ENCODE measurements around the gene NRCAM.

Gene NRCAM

GRCh38 chr7:108232076-108232475 lies 224.2 kb downstream of the NRCAM start:
- Histone ChIP-seq H3K27me3 (no peaks in the 10 kb centered on the region), H4K20me1 (no peaks in the 10 kb centered on the region), H3K9me3 (no peaks in the 10 kb centered on the region), H3K9ac (no peak overlapping the region), H3K36me3 (no peaks in the 10 kb centered on the region), H3K4me1 (peaks cover 15% of the 10 kb centered on the region), H3K4me3 (no peak overlapping the region), H3K27ac (no peak overlapping the region), H3K4me2 (no peak overlapping the region)
- no peak for TF ChIP-seq Cebpa-rat (IDR thresholded peaks at IDR 0.05)

- Histone ChIP-seq H3K4me2 (no peak overlapping the region), H4K20me1 (no peaks in the 10 kb centered on the region), H3K4me1 (peaks cover 13% of the 10 kb centered on the region), H3K36me3 (no peaks in the 10 kb centered on the region), H3K9ac (no peak overlapping the region), H3K27me3 (no peaks in the 10 kb centered on the region), H3K9me3 (no peaks in the 10 kb centered on the region), H3K27ac (no peak overlapping the region), H3K4me3 (no peak overlapping the region)
- no peak for TF ChIP-seq Cebpa-rat (IDR thresholded peaks at IDR 0.05)
Observed at GRCh38 chr7:108231221-108231620, 225.0 kb downstream of the NRCAM start.

- Histone ChIP-seq H4K20me1 (no peaks in the 10 kb centered on the region), H3K36me3 (no peaks in the 10 kb centered on the region), H3K4me2 (no peak overlapping the region), H3K4me1 (no peaks in the 10 kb centered on the region), H3K27ac (no peak overlapping the region), H3K9me3 (no peaks in the 10 kb centered on the region), H3K9ac (no peak overlapping the region), H3K27me3 (no peaks in the 10 kb centered on the region), H3K4me3 (no peak overlapping the region)
- TF ChIP-seq Cebpa-rat (IDR thresholded peaks at IDR 0.05), result no peak
Observed at GRCh38 chr7:108227366-108227765, 228.9 kb downstream of the NRCAM start.

- H3K4me2 ChIP-seq, result no peak overlapping the region
- H3K9ac ChIP-seq, result no peak overlapping the region
- no peaks in the 10 kb centered on the region for H3K27me3 ChIP-seq
- H3K36me3 ChIP-seq, result no peaks in the 10 kb centered on the region
- H3K27ac ChIP-seq, result no peak overlapping the region
- no peaks in the 10 kb centered on the region for H3K4me1 ChIP-seq
- no peak for TF ChIP-seq Cebpa-rat (IDR thresholded peaks at IDR 0.05)
- H3K4me3 ChIP-seq, result no peak overlapping the region
- H3K9me3 ChIP-seq, result no peaks in the 10 kb centered on the region
- no peaks in the 10 kb centered on the region for H4K20me1 ChIP-seq
Observed at GRCh38 chr7:108226816-108227299, 229.4 kb downstream of the NRCAM start.

GRCh38 chr7:108225531-108226181 lies 230.6 kb downstream of the NRCAM start:
- Histone ChIP-seq H3K27ac (no peak overlapping the region), H4K20me1 (no peaks in the 10 kb centered on the region)

GRCh38 chr7:108224387-108224786 lies 231.8 kb downstream of the NRCAM start:
- Histone ChIP-seq H3K36me3 (no peaks in the 10 kb centered on the region), H3K9me3 (no peaks in the 10 kb centered on the region), H3K27ac (no peak overlapping the region), H3K4me3 (no peak overlapping the region), H3K9ac (no peak overlapping the region), H3K4me1 (no peaks in the 10 kb centered on the region), H3K4me2 (no peak overlapping the region), H4K20me1 (no peaks in the 10 kb centered on the region), H3K27me3 (no peaks in the 10 kb centered on the region)
- no peak for TF ChIP-seq Cebpa-rat (IDR thresholded peaks at IDR 0.05)

More at GRCh38 chr7:108225531-108226181, 230.6 kb downstream of the NRCAM start:
- no peak overlapping the region for H3K4me2 ChIP-seq
- H3K4me3 ChIP-seq, result no peak overlapping the region
- no peaks in the 10 kb centered on the region for H3K4me1 ChIP-seq
- no peaks in the 10 kb centered on the region for H3K27me3 ChIP-seq
- H3K9me3 ChIP-seq, result no peaks in the 10 kb centered on the region
- H3K36me3 ChIP-seq, result no peaks in the 10 kb centered on the region
- no peak for TF ChIP-seq Cebpa-rat (IDR thresholded peaks at IDR 0.05)
- no peak overlapping the region for H3K9ac ChIP-seq

- H3K27me3 ChIP-seq, result no peaks in the 10 kb centered on the region
- H3K9me3 ChIP-seq, result no peaks in the 10 kb centered on the region; the same call in 1 of the 2 replicates
- no peak for TF ChIP-seq Cebpa-rat (IDR thresholded peaks at IDR 0.05)
- H3K27ac ChIP-seq, result no peak overlapping the region
- H3K4me2 ChIP-seq, result no peak overlapping the region
- H3K9ac ChIP-seq, result no peak overlapping the region
- no peak overlapping the region for H3K4me3 ChIP-seq
- no peaks in the 10 kb centered on the region for H3K4me1 ChIP-seq
- no peaks in the 10 kb centered on the region for H4K20me1 ChIP-seq
- no peaks in the 10 kb centered on the region for H3K36me3 ChIP-seq
Observed at GRCh38 chr7:108222236-108222892, 233.9 kb downstream of the NRCAM start.

GRCh38 chr7:108211382-108212201 lies 244.6 kb downstream of the NRCAM start:
- peak overlapping the region; percentile 15; the same call in 1 of the 2 replicates for H3K4me2 ChIP-seq
- H3K36me3 ChIP-seq, result no peaks in the 10 kb centered on the region
- H3K9ac ChIP-seq, result no peak overlapping the region
- peaks cover 7% of the 10 kb centered on the region for H3K4me1 ChIP-seq
- H3K9me3 ChIP-seq, result peaks cover 10% of the 10 kb centered on the region; the same call in 1 of the 2 replicates
- no peaks in the 10 kb centered on the region for H4K20me1 ChIP-seq
- no peak for TF ChIP-seq Cebpa-rat (IDR thresholded peaks at IDR 0.05)
- no peak overlapping the region for H3K27ac ChIP-seq
- H3K4me3 ChIP-seq, result no peak overlapping the region
- no peaks in the 10 kb centered on the region for H3K27me3 ChIP-seq

GRCh38 chr7:108210796-108211195 lies 245.4 kb downstream of the NRCAM start:
- Histone ChIP-seq H3K4me1 (peaks cover 10% of the 10 kb centered on the region), H3K27ac (no peak overlapping the region), H3K9ac (no peak overlapping the region), H4K20me1 (no peaks in the 10 kb centered on the region), H3K9me3 (peaks cover 10% of the 10 kb centered on the region; the same call in 1 of the 2 replicates), H3K36me3 (no peaks in the 10 kb centered on the region), H3K27me3 (no peaks in the 10 kb centered on the region), H3K4me3 (no peak overlapping the region), H3K4me2 (no peak overlapping the region)
- TF ChIP-seq Cebpa-rat (IDR thresholded peaks at IDR 0.05), result no peak

Measured in BLaER1 (cell line).